H1 (cell line): Measurements from ENCODE around the gene DTNB. TPM values are rescaled to one million over a fixed set of nuclear protein-coding genes. Genes with fewer than 3 reads are reported as not detected.

Source experiments
- CTCF ChIA-PET: fragments of 300-600 bp; sonication (Branson Sonifier 250); formaldehyde crosslinking; loops from one replicate; lab custom pipeline; 2021; ENCODE audit not compliant: partially characterized antibody; lab: Charles Lee
- POLR2A ChIA-PET: fragments of 300-600 bp; sonication (Branson Sonifier 250); formaldehyde crosslinking; loops from one replicate; lab custom pipeline; 2021; ENCODE audit warnings: inconsistent platforms; ENCODE audit not compliant: partially characterized antibody; lab: Charles Lee
- DNase-seq, 2 experiments: peaks; one replicate each; pipeline versions ENCODE4 v3.0.0 to v3.0.0-alpha.2; 2010 to 2022; ENCODE audit warnings: low spot score in 2 of 2, low read depth in 1 of 2, mixed read lengths in 1 of 2
- FAIRE-seq: peaks from 2 replicates; lab custom pipeline; 2011; peaks lifted over from hg19 to GRCh38; lab: Jason Lieb, UNC
- H2AFZ ChIP-seq: 2 replicates; pipeline ENCODE4 v1.8.1; 2012; ENCODE audit warnings: low read length, inconsistent platforms
- H2AK5ac ChIP-seq: 2 replicates; pipeline ENCODE4 v1.6.1; 2013; ENCODE audit warnings: low read depth, low read length
- H2BK120ac ChIP-seq: replicated peaks from 2 replicates; pipeline ENCODE3; 2013; ENCODE audit warnings: low read depth, low read length, inconsistent platforms
- H2BK12ac ChIP-seq: 2 replicates; pipeline ENCODE4 v1.6.1; 2013; ENCODE audit warnings: low read depth, low read length
- H2BK15ac ChIP-seq: 2 replicates; pipeline ENCODE4 v1.6.1; 2013; ENCODE audit warnings: low read length
- H2BK20ac ChIP-seq: 2 replicates; pipeline ENCODE4 v1.6.1; 2013; ENCODE audit warnings: low read length
- H2BK5ac ChIP-seq: 2 replicates; pipeline ENCODE4 v1.6.1; 2013; ENCODE audit warnings: low read depth, low read length
- H3K14ac ChIP-seq: 2 replicates; pipeline ENCODE4 v1.6.1; 2013; ENCODE audit warnings: inconsistent platforms; ENCODE audit not compliant: insufficient read length
- H3K18ac ChIP-seq: 2 replicates; pipeline ENCODE4 v1.6.1; 2013; ENCODE audit warnings: low read length; ENCODE audit errors: extremely low read depth
- H3K23ac ChIP-seq: 2 replicates; pipeline ENCODE4 v1.6.1; 2013; ENCODE audit warnings: inconsistent platforms; ENCODE audit not compliant: insufficient read length
- H3K23me2 ChIP-seq: 2 replicates; pipeline ENCODE4 v1.6.1; 2013; ENCODE audit warnings: low read depth, low read length
- H3K27ac ChIP-seq: 2 replicates; pipeline ENCODE4 v1.6.1; 2011; ENCODE audit warnings: low read depth, low read length, inconsistent platforms
- H3K27me3 ChIP-seq, 4 experiments: replicated peaks in 1 of 4; 1 replicate in 1 of 4; 2 replicates in 3 of 4; pipeline versions ENCODE4 v1.6.1 to v1.8.1; 2011 to 2013; ENCODE audit warnings: low read length in 3 of 4, mild to moderate bottlenecking in 3 of 4, inconsistent platforms in 2 of 4, mixed read lengths in 2 of 4, moderate library complexity in 1 of 4; ENCODE audit not compliant: control insufficient read depth in 3 of 4, insufficient read depth in 3 of 4; ENCODE audit errors: extremely low read depth in 1 of 4
- H3K36me3 ChIP-seq, 4 experiments: 2 replicates each; pipeline versions ENCODE4 v1.6.1 to v1.8.1; 2011 to 2013; ENCODE audit warnings: mild to moderate bottlenecking in 4 of 4, low read length in 3 of 4, moderate library complexity in 2 of 4, control low read depth in 1 of 4, inconsistent platforms in 1 of 4; ENCODE audit not compliant: insufficient read depth in 4 of 4, control insufficient read depth in 2 of 4
- H3K4ac ChIP-seq: replicated peaks from 2 replicates; pipeline ENCODE3; 2013; ENCODE audit warnings: low read length, low read depth, mixed read lengths, inconsistent platforms; ENCODE audit not compliant: insufficient read length
- H3K4me1 ChIP-seq, 4 experiments: replicated peaks in 1 of 4; 1 replicate in 1 of 4; 2 replicates in 3 of 4; pipeline versions ENCODE4 v1.6.1 to v1.8.1; 2011 to 2013; ENCODE audit warnings: low read length in 3 of 4, inconsistent platforms in 2 of 4, mixed read lengths in 1 of 4; ENCODE audit not compliant: insufficient read depth in 4 of 4, control insufficient read depth in 3 of 4
- H3K4me2 ChIP-seq, 2 experiments: 2 replicates each; pipeline versions ENCODE4 v1.6.1 to v1.8.1; 2011 to 2013; ENCODE audit warnings: low read depth in 2 of 2, low read length in 2 of 2, control low read depth in 1 of 2, inconsistent platforms in 1 of 2, mild to moderate bottlenecking in 1 of 2; ENCODE audit not compliant: insufficient read depth in 1 of 2
- H3K4me3 ChIP-seq, 4 experiments: fragments of 200-600, 300-600 bp in 1 of 4; sonication (generic), shearing (Covaris generic), sonication (Bioruptor Twin) in 1 of 4; 2 replicates each; pipeline versions ENCODE4 v1.5.1 to v1.8.1; 2011 to 2016; ENCODE audit warnings: low read length in 4 of 4, low read depth in 3 of 4, control low read depth in 2 of 4, inconsistent platforms in 2 of 4, mild to moderate bottlenecking in 2 of 4, mixed read lengths in 1 of 4, moderate library complexity in 1 of 4; ENCODE audit not compliant: insufficient read depth in 2 of 4; ENCODE audit errors: extremely low read depth in 1 of 4
- H3K56ac ChIP-seq: replicated peaks from 2 replicates; pipeline ENCODE3; 2013; ENCODE audit warnings: low read depth, mild to moderate bottlenecking, mixed read lengths, low read length, inconsistent platforms; ENCODE audit not compliant: insufficient read length
- H3K79me1 ChIP-seq: 2 replicates; pipeline ENCODE4 v1.6.1; 2013; ENCODE audit warnings: low read depth, low read length, control low read depth
- H3K79me2 ChIP-seq, 2 experiments: 2 replicates each; pipeline versions ENCODE4 v1.6.1 to v1.8.1; 2012 to 2013; ENCODE audit warnings: low read length in 2 of 2, mild to moderate bottlenecking in 2 of 2, inconsistent platforms in 1 of 2; ENCODE audit not compliant: insufficient read depth in 2 of 2, control insufficient read depth in 1 of 2
- H3K9ac ChIP-seq, 4 experiments: replicated peaks in 1 of 4; 1 replicate in 1 of 4; 2 replicates in 3 of 4; pipeline versions ENCODE4 v1.6.1 to v1.8.1; 2011 to 2013; ENCODE audit warnings: low read depth in 3 of 4, low read length in 3 of 4, control low read depth in 2 of 4, mild to moderate bottlenecking in 2 of 4, moderate library complexity in 2 of 4, inconsistent platforms in 1 of 4; ENCODE audit errors: extremely low read depth in 1 of 4
- H3K9me3 ChIP-seq, 2 experiments: 2 replicates each; pipeline versions ENCODE4 v1.6.1 to v1.8.1; 2012 to 2013; ENCODE audit warnings: mild to moderate bottlenecking in 2 of 2, moderate library complexity in 2 of 2, control low read depth in 1 of 2, inconsistent platforms in 1 of 2, low read depth in 1 of 2, low read length in 1 of 2, mixed read lengths in 1 of 2; ENCODE audit not compliant: insufficient read depth in 2 of 2
- H4K20me1 ChIP-seq, 2 experiments: replicated peaks in 1 of 2; 2 replicates each; pipeline versions ENCODE3 to v1.8.1; 2011 to 2013; ENCODE audit warnings: inconsistent platforms in 2 of 2, low read length in 2 of 2, mild to moderate bottlenecking in 1 of 2; ENCODE audit not compliant: insufficient read depth in 2 of 2, control insufficient read depth in 1 of 2
- H4K5ac ChIP-seq: 2 replicates; pipeline ENCODE4 v1.6.1; 2013; ENCODE audit warnings: low read length, low read depth, mixed read lengths, inconsistent platforms; ENCODE audit not compliant: insufficient read length
- H4K8ac ChIP-seq: 2 replicates; pipeline ENCODE4 v1.8.0; 2013; ENCODE audit warnings: mild to moderate bottlenecking, moderate library complexity, low read length, inconsistent platforms; ENCODE audit not compliant: insufficient read depth; ENCODE audit errors: extremely low read depth
- H4K91ac ChIP-seq: replicated peaks from 2 replicates; pipeline ENCODE3; 2013; ENCODE audit warnings: low read length, mixed read lengths, inconsistent platforms; ENCODE audit not compliant: insufficient read length
- HDAC2 ChIP-seq, 2 experiments: fragments of 300-600 bp in 1 of 2; sonication (generic) in 1 of 2; IDR thresholded peaks; 2 replicates each; pipeline ENCODE4 v1.6.1; 2011 to 2012; ENCODE audit warnings: low read depth in 2 of 2, low read length in 2 of 2, mild to moderate bottlenecking in 2 of 2, moderate library complexity in 2 of 2, borderline replicate concordance in 1 of 2, inconsistent platforms in 1 of 2
- HDAC6 ChIP-seq: IDR thresholded peaks from one replicate; pipeline ENCODE4 v1.7.1; 2012; ENCODE audit warnings: low read depth, mild to moderate bottlenecking, inconsistent platforms, low read length, moderate library complexity
- NRF1 ChIP-seq: IDR thresholded peaks from 2 replicates; pipeline ENCODE4 v1.6.1; 2011; ENCODE audit warnings: mild to moderate bottlenecking, low read depth, low read length, improper control_type of control experiment
- POLR2A ChIP-seq, 2 experiments: IDR thresholded peaks; 1 replicate in 1 of 2; 2 replicates in 1 of 2; pipeline ENCODE4 v1.6.1; 2011; ENCODE audit warnings: low read depth in 2 of 2, low read length in 2 of 2, mild to moderate bottlenecking in 2 of 2; ENCODE audit errors: control extremely low read depth in 1 of 2
- SP2 ChIP-seq: IDR thresholded peaks from 2 replicates; pipeline ENCODE4 v1.6.1; 2012; ENCODE audit warnings: mild to moderate bottlenecking, low read length, inconsistent platforms
- SRF ChIP-seq: IDR thresholded peaks from 2 replicates; pipeline ENCODE4 v1.6.1; 2011; ENCODE audit warnings: mild to moderate bottlenecking, low read depth, low read length, moderate library complexity
- YY1 ChIP-seq: IDR thresholded peaks from 2 replicates; pipeline ENCODE4 v1.6.1; 2011; ENCODE audit warnings: low read depth, mild to moderate bottlenecking, low read length
- WGBS, 2 experiments: shearing (Covaris generic) in 1 of 2; methylation state at CpG; one replicate each; pipeline versions ENCODE4 v1.1.6 to v1.1.7; 2013 to 2015; ENCODE audit warnings: low lambda C conversion rate in 2 of 2, mixed read lengths in 2 of 2, inconsistent platforms in 1 of 2, low coverage in 1 of 2, missing lambda C conversion rate in 1 of 2; ENCODE audit not compliant: insufficient replicate concordance in 2 of 2, insufficient coverage in 1 of 2, insufficient read length in 1 of 2; ENCODE audit errors: extremely low coverage in 1 of 2, missing lambda C conversion rate in 1 of 2; 5-methylcytosine and 5-hydroxymethylcytosine counted together
- polyA plus RNA-seq, 7 experiments: library from polyadenylated mRNA; depleted of rRNA in 3 of 7; stranded (reverse) in 5 of 7; unstranded in 2 of 7; fragments of >200 nt in 5 of 7; fragments of 200-250 nt in 2 of 7; gene quantifications; 1 replicate in 5 of 7; 2 replicates in 1 of 7; 4 replicates in 1 of 7; pipeline versions ENCODE4 v1.2.1 to v1.2.3, GENCODE V29; 2011 to 2013; ENCODE audit warnings: missing spikeins in 2 of 7, mixed read lengths in 2 of 7
- total RNA-seq: library from RNA; stranded (reverse); fragmentation: NEBNext Ultra II Directional; extraction: Animal tissue kit (Norgen Biotek cat#: 25700); gene quantifications from 2 replicates; pipeline ENCODE4 v1.2.1, GENCODE V29; 2021

The DTNB gene
- total and polyA plus RNA-seq, 2 of the 8 experiments (the other 6 are each of a cell fraction or from before 2014, with no cell fraction given) = 39.6 to 49.5 TPM

GRCh38 chr2:25585189-25585588 is 88.2 kb downstream of the DTNB start:
- Histone ChIP-seq H3K4me2 (no peak overlapping the region), H2AK5ac (no peak overlapping the region), H2BK120ac (no peak overlapping the region), H3K18ac (no peak overlapping the region), H3K27ac (no peak overlapping the region), H3K36me3 (no peaks in the 10 kb centered on the region), H4K91ac (no peak overlapping the region), H3K9ac (no peak overlapping the region), H3K4ac (no peak overlapping the region), H2BK12ac (no peak overlapping the region), H3K4me1 (0 out of 7 replicates have a peak, but pooled peaks cover 0 to 2% (median 0%) of the 10 kb centered on the region in 4 experiments), H4K20me1 (peaks cover 0 to 1% of the 10 kb centered on the region in 2 experiments), H2BK20ac (no peak overlapping the region), H3K23me2 (no peaks in the 10 kb centered on the region), H3K23ac (no peak overlapping the region), H2BK5ac (no peak overlapping the region), H3K56ac (no peak overlapping the region), H3K4me3 (no peak overlapping the region), H3K79me1 (no peaks in the 10 kb centered on the region), H2AFZ (no peak overlapping the region), H3K14ac (no peak overlapping the region), H3K27me3 (no peaks in the 10 kb centered on the region), H4K5ac (no peak overlapping the region), H3K9me3 (no peaks in the 10 kb centered on the region), H4K8ac (no peak overlapping the region), H3K79me2 (no peaks in the 10 kb centered on the region), H2BK15ac (no peak overlapping the region)
- POLR2A ChIA-PET = no interaction called here
- FAIRE-seq (no peak), DNase-seq (no peak)
- CTCF ChIA-PET = no interaction called here
- WGBS, 2 experiments = 80% methylated on average over 3 of the region's 3 CpGs; no CpG with 5 or more reads in 1 of the 2 experiments
- TF ChIP-seq SRF (no peak), HDAC6 (no peak), POLR2A (IDR thresholded peaks at IDR 0.05; ENCODE audit: control extremely low read depth in 1 of 2, low read depth in 2 of 2, low read length in 2 of 2) (no peak), NRF1 (no peak), HDAC2 (IDR thresholded peaks at IDR 0.05; ENCODE audit: borderline replicate concordance in 1 of 2, low read depth in 2 of 2, low read length in 2 of 2) (no peak), SP2 (no peak), YY1 (no peak)
